ENCODE data around the gene GALNS. TPM values are rescaled to one million over a fixed set of nuclear protein-coding genes. Genes with fewer than 3 reads are reported as not detected.

The GALNS gene
- total RNA-seq, 1 donor from 2014 or later: 24.7 TPM

DNA sequence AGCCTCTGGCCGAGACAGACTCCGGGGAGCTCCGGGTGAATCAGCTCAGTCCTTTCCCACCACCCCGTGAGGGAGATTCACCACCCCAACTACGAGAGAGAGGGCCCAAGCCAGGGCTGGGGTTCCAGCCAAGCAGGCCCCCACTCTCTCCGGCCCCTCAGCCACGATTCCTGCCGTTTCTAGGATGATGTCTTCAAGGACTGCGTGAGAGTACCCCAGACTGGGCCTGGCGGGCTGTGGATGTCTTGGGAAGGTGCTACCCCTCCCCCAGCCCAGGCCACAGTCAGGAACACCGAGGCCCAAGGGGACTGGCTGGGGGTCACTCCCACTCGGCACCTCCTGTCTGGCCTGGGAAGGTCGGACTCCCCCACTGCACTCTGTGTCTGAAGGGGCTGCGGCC, 31.3 kb upstream of the GALNS start:
- TF ChIP-seq CTCF (IDR thresholded peaks at IDR 0.05; ENCODE audit: unreplicated experiment): no peak
- Mint-ChIP-seq H3K27me3 (ENCODE audit: unreplicated experiment) (peaks cover 14% of the 10 kb centered on the region), H3K4me3 (ENCODE audit: unreplicated experiment) (no peak overlapping the region), H3K9me3 (ENCODE audit: unreplicated experiment) (no peaks in the 10 kb centered on the region), H3K27ac (ENCODE audit: unreplicated experiment) (no peak overlapping the region), H3K36me3 (ENCODE audit: low read depth, unreplicated experiment) (no peaks in the 10 kb centered on the region), H3K4me1 (ENCODE audit: unreplicated experiment) (no peaks in the 10 kb centered on the region)
- peak; percentile 19 for DNase-seq (ENCODE audit: low spot score)

DNA sequence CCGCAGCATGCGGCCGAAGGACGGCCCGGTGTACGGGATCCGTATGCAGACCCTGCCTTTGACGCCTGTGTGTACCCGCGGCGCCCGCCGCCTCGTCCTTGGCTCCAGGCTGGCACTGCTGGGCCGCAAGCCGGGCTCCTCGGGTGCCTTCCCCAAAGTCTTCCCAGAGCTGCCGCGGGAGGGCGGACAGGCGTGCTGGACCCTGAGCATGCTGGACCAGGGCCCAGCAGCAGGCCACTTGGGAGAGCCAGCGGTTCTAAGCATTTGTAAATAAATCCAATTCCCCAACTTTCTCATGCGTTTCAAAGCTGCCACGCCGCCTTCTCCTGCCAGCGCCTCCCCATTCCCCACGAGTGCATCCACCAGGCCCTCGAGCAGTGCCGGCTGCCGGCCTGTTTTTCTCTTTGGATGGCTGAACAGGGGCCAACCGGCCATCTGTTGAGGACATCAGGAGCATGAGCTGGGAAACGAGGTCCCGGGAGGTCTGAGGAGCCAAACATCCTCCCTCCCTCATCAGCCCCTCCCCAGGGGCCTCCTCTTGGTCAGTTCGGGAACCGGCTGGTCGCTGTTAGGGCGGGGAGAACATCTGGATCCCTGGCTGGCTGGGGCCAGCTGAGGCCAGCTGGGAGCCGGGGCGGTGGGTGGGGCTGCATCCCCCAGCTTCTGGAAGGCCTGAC, 30.2 kb upstream of the GALNS start:
- H3K36me3 Mint-ChIP-seq (ENCODE audit: low read depth, unreplicated experiment): no peaks in the 10 kb centered on the region
- TF ChIP-seq CTCF (IDR thresholded peaks at IDR 0.05; ENCODE audit: unreplicated experiment): no peak
- no peak overlapping the region for H3K4me3 Mint-ChIP-seq (ENCODE audit: unreplicated experiment)
- no peaks in the 10 kb centered on the region for H3K4me1 Mint-ChIP-seq (ENCODE audit: unreplicated experiment)
- DNase-seq (ENCODE audit: low spot score): no peak
- H3K27ac Mint-ChIP-seq (ENCODE audit: unreplicated experiment): no peak overlapping the region
- H3K27me3 Mint-ChIP-seq (ENCODE audit: unreplicated experiment): peaks cover 14% of the 10 kb centered on the region
- H3K9me3 Mint-ChIP-seq (ENCODE audit: unreplicated experiment): no peaks in the 10 kb centered on the region

GRCh38 chr16:88886420-88886844, 29.7 kb upstream of the GALNS start:
- Mint-ChIP-seq H3K4me1 (ENCODE audit: unreplicated experiment) (no peaks in the 10 kb centered on the region), H3K27ac (ENCODE audit: unreplicated experiment) (no peak overlapping the region), H3K4me3 (ENCODE audit: unreplicated experiment) (no peak overlapping the region), H3K9me3 (ENCODE audit: unreplicated experiment) (no peaks in the 10 kb centered on the region), H3K36me3 (ENCODE audit: low read depth, unreplicated experiment) (no peaks in the 10 kb centered on the region), H3K27me3 (ENCODE audit: unreplicated experiment) (peaks cover 11% of the 10 kb centered on the region)
- no peak for TF ChIP-seq CTCF (IDR thresholded peaks at IDR 0.05; ENCODE audit: unreplicated experiment)
- DNase-seq (ENCODE audit: low spot score): no peak

DNA sequence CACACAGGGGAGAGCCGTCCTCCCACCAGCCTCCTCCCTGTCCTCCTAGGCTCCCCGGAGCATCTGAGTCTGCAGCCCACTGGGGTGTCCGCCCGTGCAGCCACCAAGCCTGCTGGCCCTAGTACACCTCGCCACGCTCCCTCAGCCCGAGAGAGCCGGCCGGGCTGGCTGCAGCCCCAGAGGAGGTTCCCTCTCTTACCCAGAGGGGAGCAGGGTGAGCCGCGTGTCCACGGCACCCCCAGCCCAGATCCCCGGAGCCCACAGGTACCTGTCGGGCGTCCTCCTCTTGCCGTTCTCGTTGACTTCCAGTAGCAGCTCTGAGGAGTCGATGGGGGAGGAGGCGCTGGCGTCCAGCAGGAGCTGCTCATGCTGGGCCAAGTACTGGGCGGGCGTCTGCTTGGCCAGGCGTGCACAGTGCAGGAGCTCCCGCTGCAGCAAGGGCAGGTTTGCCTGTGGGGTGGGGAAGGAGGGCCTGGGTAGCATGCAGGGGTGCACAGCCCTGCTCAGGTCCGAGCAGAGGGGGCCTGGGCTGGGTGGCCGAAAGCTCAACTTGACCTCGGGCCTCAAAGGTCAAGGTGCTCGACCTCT, 29.0 kb upstream of the GALNS start:
- no peaks in the 10 kb centered on the region for H3K4me1 Mint-ChIP-seq (ENCODE audit: unreplicated experiment)
- no peak for TF ChIP-seq CTCF (IDR thresholded peaks at IDR 0.05; ENCODE audit: unreplicated experiment)
- H3K4me3 Mint-ChIP-seq (ENCODE audit: unreplicated experiment): no peak overlapping the region
- no peaks in the 10 kb centered on the region for H3K36me3 Mint-ChIP-seq (ENCODE audit: low read depth, unreplicated experiment)
- DNase-seq (ENCODE audit: low spot score): no peak
- no peak overlapping the region for H3K27ac Mint-ChIP-seq (ENCODE audit: unreplicated experiment)
- no peaks in the 10 kb centered on the region for H3K9me3 Mint-ChIP-seq (ENCODE audit: unreplicated experiment)
- H3K27me3 Mint-ChIP-seq (ENCODE audit: unreplicated experiment): peaks cover 7% of the 10 kb centered on the region

DNA sequence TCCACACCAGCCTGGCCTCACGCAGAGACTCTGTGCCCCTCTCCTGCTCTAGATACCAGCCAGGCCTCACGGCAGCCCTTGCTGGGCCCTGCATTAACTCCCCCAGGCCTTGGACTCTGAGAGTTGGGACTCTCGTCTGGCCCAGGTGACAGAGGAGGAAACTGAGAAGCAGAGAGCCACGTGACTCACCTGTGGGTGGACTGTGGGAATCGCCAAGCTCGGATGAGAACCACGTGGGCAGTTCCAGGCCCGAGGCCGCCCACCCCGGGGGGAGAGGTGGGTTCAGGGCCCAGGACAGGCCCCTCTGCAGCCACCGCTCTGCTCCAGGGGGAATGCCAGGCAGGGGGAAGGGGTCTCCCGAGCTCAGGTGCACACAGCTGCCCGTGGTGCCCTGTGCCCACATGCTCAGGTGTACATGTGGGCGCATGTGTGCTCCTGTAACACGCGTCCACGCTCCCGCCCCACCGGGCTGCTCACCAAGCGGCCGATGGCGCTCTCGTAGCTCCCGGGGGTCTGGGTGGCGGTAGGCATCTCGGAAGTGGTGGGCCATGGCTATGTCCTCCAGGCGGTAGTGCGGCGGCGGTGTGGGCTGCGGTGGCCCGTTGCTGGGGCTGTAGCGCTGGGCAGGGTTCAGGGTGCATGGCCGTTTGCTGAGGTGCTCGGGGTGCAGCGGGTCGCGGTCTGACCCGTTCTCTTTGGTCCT, 28.0 kb upstream of the GALNS start:
- no peak overlapping the region for H3K4me3 Mint-ChIP-seq (ENCODE audit: unreplicated experiment)
- DNase-seq (ENCODE audit: low spot score): no peak
- no peaks in the 10 kb centered on the region for H3K4me1 Mint-ChIP-seq (ENCODE audit: unreplicated experiment)
- peaks cover 6% of the 10 kb centered on the region for H3K27me3 Mint-ChIP-seq (ENCODE audit: unreplicated experiment)
- H3K27ac Mint-ChIP-seq (ENCODE audit: unreplicated experiment): no peak overlapping the region
- H3K36me3 Mint-ChIP-seq (ENCODE audit: low read depth, unreplicated experiment): no peaks in the 10 kb centered on the region
- TF ChIP-seq CTCF (IDR thresholded peaks at IDR 0.05; ENCODE audit: unreplicated experiment): no peak
- H3K9me3 Mint-ChIP-seq (ENCODE audit: unreplicated experiment): no peaks in the 10 kb centered on the region

All from endothelial cell (in vitro differentiated cells).